GM18519 (cell line): ENCODE data around the gene SPRED2.

Experiments
- ATAC-seq: cut with Tn5 transposase; IDR thresholded peaks from one replicate; pipeline ENCODE4 v1.9.1; 2021; ENCODE audit warnings: mild to moderate bottlenecking, moderate library complexity; ENCODE audit not compliant: unreplicated experiment, low FRiP score

SPRED2 gene

DNA sequence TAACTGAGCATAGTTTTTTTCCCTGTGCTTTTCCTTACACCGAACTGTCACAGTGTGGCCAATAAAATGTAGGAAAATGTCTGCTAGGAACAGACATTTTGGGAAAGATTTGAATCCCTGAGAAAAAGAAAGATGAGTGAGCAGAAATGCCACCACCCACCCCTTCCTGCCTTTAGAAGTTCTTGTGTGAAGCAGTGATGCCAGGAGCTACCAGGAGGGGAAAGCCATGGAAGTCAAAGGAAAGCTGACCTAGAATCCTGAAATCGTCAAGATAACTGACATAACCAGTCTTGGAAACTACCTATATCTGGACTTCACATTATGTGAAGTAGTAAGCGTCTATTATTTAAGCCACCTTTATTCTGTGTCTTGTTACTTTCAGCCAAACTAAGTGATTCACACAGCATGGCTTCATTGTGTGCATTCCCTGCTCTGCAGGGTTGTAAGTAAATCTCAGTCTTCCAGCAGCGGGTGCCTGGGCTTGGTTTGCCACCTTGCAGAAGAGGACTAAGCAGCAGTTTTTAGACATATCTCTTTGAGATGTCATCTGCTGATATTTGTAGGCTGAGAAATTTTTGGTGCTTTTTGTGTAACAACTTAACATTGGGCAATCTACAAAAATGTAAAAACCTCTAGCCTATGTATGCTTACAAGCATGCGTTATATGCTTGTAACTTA lies 11.2 kb upstream of the SPRED2 start:
- no peak for ATAC-seq

DNA sequence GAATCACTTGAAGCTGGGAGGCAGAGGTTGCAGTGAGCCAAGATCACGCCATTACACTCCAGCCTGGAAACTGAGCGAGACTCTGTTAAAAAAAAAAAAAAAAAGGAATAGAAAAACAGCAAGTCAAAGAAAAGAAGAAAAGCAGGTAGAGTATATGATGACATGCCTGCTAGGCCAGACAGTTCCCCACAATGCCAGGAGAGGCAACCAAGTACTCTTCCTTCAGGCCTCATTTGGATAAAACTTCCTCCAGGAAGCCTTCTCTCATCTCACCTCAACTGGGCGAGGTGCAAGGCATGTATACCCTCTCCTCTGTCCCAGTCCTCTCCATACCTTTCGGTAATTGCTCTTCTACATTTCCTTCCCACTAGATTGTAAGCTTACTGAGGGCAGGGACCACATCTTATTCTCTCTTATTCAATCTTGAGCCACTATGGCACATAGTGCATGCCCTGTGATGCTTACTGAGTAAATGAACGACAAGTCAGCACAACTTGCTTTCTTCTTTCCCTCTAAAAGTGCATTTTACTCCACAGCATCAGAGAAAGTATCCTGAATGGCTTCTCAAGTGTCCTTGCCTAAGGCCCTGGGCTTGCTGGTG lies 10.1 kb upstream of the SPRED2 start:
- no peak for ATAC-seq

DNA sequence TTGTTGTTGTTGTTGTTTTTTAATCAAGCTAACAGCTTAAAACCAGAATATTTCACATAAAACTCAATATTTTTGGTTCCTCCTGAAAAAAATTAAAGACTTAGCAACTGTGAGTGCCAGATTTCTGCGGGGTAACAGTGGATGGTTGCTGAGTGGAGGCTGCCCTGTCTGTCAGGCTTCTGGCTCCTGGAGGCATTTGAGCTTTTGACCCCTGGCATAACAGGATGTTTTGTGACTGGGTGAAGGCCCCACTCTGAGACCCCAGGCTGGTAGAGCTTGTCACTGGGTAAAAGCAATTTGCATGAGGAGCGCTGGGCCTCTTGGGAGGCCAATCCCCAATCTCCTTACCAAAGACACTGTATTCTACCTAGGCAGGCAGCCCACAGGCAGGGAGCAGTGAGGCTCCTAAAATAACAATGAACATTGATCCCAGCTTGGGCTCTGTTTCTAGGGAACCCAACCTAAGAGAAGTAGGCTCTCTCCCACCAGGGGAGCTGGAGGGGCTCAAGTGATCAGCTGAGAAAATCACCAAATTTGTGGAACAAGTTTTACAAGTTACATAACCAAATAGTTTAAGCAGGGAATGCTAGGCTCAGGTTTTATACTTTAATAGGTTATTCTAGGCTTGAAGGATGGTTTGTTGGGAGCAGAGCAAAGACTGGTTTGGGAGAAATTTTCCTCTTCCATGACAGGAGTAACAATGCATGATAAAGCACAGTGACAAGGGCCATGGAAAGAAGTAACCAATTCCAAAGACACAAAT lies 5.9 kb upstream of the SPRED2 start:
- ATAC-seq, result no peak

DNA sequence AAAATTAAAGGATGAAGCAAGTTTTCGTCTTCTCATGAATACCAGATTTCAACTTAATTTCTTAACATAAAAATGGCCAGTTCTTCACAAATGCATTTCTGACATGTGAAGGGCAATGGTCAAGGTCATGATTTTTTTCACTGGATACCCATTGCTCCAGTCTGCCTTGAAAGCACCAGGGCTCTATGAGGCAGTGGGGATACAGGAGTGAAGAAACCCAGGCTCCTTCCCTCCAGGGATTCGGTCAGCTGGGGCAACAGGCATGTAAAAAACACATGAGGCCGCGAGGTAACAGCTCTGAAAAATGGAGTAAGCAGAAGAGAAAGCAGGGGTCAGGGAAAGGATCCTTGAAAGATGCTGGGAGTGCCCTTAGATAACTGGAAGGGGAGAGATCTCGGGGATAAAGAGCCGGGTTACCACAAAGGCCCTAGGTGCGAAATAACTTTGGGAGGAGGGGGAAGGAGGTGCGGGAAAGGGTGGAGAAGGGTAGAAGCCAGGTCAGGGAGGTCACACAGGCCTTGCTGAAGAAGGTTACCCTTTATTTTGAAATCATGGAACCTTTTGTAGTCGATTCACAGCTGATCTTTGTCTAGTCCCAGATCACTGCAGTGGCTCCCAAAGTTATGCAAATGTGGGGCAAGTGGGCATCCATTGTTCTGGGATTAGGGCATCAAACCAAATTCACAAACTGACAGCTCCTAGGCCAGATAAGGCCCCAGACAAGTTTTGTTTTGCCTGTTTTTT lies 5.2 kb upstream of the SPRED2 start:
- ATAC-seq, result no peak

DNA sequence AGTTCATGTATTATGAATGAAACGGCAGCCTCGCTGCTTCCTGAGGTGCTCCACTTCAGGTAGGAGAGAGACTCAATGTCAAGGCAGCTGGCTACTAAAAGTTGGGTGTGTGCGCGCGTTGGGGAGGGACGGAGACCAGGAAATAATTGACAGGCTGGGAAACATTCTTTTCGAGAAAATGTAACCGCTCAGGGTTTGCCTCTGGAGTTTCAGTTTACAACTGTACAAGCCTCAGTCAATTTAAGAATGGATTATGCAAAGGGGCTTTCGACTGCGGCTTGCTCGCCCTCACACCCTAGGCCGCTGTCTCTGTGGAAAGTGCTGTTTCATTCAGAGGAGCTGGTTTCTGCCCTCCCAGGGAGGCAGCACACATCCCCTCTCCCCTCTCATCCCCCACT lies 4.4 kb upstream of the SPRED2 start:
- ATAC-seq, result peak; percentile 59

DNA sequence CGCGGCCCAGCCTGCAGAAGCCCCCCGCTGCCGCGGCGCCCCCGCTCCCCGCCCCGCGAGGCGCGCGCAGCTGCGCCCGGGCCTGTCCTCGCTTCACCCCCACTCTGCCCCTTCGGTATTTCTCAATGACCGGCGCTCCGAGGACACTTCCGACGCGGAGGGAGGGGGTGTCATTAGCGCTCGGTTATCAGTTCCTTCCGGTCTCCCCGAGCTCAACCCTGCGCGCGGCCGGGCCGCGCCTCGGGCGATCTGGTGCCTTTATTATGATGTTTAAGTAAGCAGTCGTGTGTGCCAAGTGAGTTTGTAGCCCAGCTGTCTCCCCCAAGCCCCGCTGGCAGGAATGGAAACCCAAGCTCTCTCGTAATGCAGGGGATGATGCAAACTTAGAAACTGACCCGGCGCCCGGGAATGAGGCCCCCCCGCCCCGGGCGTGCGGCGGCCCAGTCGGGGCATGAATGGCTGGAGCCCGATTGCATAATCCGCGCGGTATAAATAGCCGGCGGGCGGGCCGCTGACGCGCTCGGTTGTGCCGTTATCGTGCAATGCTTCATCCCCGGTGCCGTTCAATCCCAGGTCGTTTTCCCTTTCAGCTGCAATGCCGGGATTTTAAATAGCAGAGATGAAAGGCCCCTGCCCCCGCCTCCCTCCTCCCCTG lies 3.9 kb upstream of the SPRED2 start:
- peak; percentile 23 for ATAC-seq

DNA sequence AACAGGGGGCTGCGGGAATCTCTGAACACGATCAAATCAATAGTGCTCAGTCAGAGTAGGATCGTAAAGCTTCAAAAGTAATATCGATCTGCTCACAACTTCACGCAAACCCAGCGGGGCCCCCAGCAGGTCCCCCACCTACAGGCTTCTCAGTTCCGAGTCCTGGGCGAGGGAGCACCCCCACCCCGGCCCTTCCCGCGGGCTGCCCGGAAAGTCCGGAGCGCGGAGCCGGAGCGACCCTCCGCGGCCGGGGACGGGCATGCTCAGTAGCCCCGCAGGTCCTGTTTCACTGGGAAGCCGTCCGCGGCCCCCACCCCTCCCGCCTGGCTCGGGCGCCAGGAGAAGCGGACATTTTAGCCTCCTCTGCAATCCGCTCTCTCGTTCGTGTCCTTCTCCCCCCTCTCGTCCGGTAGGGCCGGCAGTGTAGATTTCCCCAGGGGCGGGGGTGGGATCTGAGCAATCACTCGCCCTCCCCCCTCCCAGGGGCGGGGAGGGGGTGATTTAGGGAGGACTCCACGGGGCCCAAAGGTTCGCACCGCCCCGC lies 3.3 kb upstream of the SPRED2 start:
- ATAC-seq, result peak; percentile 12

DNA sequence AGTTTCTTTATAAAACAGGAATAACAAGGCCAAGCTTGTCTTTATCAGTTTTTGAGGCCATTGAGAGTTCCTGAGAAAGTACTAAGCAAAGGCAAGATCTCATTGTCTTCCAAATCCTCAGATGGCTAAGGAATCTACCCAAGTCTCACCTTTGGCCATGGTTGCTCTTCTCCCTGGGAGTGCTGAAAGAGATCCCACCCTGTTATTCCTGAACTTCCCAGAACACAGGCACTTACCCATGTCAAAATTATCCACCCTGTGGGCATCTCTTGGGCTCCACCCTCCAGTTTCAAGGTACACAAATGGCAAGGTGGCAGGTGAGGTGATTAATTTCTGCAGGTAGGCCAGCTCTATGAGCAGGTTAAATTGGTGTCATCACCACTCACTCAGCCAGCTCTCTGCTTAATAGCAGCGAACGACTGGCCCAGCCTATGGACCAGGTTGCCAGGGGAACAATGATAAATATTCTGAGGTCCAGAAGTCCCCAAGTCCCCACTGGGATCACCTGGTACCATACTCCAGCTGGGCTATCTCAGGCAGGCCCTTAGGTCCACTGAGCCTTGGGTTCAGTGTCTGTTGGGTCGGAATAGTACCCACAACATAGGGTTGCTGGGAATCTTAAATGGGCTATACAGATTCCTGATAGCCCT lies 2.3 kb upstream of the SPRED2 start:
- ATAC-seq, result no peak

DNA sequence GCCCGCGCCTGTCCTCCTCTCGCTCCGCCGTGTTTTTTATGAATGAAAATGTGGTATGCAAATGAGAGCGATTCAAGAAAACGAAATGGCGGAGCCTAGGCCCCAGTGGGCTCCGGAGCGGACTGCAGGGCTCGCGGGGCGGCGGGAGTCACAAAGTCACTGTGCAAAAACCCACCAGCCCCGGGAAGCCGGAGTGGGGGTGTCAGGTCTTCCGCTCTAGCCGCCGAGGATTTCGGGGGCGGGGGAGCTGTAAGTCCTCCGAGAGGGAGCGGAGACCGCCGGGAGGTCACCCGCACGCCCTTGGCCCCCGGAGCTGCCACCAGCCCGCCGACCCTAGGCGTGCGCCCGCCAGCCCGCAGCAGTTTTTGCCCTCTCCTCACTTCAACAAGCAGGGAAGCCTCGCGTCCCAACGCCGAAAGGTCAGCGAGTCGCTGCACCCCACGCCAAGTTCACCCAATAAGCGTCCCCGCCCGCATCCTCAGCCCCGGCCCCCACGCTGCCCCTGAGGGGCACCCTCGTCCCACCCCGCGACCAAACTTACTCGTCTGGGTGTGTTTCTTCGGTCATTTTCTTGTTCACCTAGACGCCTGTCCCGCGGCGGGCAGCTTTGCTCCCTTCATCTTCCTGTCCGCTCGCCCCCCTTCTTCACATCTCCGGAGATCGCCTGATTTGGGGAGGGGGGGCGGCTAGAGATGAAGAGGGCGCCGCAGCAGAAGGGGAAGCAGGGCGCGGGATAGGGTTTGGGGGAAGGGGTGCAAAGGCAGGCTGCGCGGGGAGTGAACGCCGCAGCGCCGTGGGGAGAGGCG lies 775 bp downstream of the SPRED2 start:
- ATAC-seq, result peak; percentile 28

DNA sequence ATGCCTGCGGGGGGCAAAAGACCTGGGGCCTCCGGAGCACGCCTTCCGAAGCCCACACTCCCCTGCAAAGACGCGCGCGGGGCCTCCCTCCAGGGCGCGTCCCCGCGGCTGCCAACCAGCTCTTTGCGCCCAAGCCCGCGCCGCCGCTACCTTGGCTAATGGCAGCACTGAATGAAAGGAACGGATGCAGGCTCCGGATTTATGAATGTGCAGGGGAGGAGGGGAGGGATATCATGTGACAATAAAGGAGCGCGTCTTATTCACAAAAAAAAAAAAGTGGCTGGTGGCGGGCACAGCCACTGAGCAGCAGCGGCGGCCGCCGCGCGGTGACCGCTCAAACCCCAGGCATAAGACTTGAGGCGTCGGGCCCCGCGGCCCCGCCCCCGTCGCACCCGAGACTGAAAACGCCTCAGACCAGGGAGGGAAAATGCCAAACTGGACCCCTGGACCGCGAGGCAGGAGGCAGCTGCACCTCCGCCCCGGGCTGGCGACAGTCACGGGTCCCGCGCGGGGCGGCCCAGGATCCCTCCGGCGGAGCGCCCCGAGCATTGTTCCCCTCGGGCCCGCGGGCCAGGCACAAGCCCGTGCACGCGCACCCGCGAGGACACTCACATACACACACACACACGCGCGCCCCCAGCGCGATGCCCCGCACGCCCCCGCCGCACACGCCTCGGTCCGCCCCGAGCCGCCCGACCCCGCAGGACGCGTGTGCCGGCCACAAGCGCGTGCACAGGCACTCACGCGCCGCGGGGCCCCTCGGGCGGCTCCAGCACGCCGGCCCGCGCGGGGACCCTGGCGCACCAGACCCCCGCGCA lies 1.6 kb downstream of the SPRED2 start:
- ATAC-seq, result peak; percentile 18

DNA sequence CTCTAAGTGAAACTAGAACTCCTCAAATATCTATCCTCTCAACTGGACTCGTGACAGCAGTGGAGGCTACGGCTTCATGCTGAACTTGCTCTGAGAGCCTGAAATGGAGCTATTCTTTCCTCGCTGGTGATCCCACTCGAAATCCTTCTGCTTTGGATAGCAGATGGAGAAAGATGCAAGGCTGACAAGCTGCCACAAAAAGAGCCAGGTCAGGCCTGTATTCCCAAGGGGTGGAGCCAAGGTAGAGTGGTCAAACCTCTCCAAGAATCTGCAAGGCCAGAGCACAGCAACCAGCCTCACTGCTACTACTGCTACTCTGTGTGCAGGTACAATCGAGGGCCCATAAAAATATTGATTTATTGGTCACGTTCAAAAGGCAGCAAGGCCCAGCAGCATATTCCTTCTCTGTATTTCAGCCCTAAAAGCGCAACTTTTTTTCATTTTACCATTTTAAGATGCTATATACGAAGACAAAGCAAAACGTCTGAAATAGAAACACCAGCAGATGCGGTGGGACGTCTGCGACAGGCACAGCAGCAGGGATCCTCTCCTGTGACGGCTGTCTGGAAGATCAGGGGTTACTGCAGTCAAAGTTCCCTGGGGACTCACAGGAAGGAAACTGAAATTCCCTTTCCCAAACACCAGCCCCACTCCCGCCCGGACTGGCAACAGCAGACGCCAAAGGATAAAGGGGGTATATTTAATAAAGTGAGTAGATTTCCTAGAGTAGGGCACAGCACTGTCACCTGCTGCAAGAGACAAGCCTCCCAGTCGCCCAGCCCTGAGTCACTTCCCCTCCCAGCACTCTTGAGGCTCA lies 2.4 kb downstream of the SPRED2 start:
- peak; percentile 8 for ATAC-seq

DNA sequence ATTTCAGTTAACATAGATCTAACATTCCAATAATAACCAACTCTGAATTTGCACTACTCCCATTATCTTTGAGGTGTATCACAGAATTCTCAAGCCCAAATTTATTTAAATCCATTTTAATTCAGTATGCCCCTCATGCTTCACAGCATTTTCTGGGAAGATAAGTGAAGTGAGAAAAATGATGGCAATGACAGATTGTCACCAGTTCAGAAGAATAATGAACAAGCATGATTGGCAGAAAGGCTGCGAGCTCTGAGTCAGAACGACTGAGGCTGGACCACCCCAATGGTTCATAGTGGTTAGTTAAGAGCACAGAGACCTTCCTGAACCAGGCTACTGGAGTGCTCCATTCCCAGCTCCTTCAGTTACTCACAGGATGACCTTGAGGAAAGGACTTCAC lies 4.9 kb downstream of the SPRED2 start:
- ATAC-seq, result no peak

DNA sequence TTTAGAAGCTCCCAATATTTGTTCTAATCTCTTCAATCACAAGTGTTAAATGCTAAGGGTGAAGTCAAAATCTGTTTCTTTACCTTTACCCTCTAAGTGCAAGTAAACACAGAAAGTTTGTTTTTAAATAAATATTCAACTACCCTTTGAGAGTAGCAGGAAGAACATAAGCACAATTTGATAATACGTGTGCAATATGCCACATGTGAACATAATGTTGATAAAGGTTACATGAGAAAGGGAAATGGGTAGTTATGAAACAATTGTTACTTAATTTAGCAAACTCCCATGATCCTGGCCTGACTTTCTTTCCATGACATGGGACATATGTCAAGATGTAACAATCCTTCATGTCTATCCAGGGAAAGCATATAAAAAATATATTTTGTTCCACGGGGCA lies 7.1 kb downstream of the SPRED2 start:
- no peak for ATAC-seq

DNA sequence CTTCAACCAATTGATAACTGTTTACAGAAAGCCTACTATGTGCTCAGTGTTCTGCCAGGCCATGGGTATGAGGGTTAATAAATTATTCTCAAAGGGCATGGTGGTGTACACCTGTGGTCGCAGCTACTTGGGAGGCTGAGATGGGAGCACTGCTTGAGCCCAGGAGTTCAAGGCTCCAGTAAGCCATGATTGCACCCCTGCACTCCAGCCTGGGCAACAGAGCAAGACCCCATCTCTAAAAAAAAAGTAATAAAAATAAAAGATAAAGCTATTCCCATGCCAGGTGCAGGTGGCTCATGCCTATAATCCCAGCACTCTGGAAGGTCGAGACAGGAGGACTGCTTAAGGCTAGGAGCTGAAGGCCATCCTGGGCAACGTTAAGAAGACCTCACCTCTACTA lies 8.0 kb downstream of the SPRED2 start:
- no peak for ATAC-seq

DNA sequence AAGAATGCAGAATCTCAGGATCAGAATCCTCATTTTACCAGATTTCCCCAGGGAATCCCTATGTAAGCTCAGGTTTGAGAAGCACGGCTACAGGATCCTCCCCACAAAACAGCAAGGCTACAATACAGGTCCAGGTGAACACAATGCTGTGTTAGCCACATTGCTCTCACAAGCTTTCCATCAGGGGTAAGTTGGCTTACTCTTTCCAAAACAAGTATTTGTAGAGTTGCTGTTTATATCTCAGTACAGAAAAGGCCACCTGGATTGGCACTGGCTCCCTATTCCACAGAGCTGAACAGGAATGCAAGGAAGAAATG lies 11.0 kb downstream of the SPRED2 start:
- no peak for ATAC-seq

DNA sequence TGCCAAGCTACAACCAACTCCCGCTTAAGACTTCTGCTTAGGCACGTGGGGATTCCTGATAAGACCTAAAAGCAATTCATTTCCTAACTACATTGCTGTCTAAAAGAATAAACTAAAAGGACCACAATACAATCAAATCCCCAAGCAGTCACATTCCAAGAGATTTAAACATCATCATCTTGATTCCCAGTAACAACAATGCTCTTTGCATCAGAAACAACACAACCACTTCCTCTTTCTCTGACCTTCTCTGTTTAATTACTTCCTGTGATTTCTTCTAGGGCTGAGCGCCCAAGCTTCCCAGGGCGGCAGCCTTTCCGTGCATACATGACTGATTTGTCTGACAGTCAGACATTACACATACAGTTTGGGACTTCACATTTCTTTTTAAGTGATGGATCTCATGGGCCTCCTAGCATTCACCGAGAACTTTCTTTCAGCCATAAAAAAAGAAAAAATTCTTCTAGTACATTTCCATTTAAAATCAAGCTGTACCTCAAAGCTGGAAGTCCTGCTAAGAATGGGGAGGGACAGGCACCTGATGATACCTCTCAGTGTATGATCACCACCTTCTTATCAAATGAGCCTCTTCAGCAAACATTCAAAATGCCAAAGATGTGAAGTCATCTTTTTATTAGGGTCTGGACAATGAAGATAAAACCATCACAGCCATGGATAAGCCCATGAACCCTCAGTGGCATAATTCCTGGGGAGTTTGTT lies 11.5 kb downstream of the SPRED2 start:
- ATAC-seq, result no peak

DNA sequence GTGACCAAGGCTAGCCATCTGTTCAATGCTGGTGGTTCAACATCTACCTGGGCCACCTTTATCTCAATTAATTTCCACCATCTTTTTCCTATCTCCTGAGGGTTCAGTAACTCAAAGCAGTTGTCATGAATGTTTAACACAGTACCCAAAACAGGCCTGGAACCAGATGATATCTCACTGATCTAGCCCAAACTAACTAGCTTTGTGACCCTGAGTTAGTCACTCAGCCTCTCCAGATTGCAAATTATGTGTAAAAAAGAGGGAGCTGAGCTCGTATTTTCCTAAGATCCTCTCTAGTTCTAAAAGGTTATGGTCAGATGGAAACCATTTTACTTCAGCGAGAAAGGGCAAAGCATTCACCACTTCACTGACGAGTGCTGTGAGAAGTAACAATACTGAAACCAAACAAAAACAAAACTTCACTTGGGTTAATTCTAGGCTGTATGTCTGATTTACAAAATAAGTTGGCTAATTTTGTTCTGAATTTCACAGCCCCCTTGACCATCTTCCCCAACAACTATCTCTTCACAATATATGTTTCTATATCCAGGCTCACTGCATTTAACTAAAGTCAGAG lies 14.8 kb downstream of the SPRED2 start:
- ATAC-seq, result no peak
